ENCODE results near the gene CUL3. TPM values are rescaled to one million over a fixed set of nuclear protein-coding genes. Genes with fewer than 3 reads are reported as not detected.

Gene CUL3
- total RNA-seq, 4 donors from 2014 or later, result 94.1 to 120 (median 109) TPM

GRCh38 chr2:224573724-224574123 lies 11.4 kb downstream of the CUL3 start:
- Histone ChIP-seq H3K36me3 (no peaks in the 10 kb centered on the region), H3K4me3 (no peak overlapping the region), H3K27me3 (no peaks in the 10 kb centered on the region), H3K4me1 (peaks cover 88 to 94% of the 10 kb centered on the region in 2 donors), H3K27ac (peak overlapping the region in 1 of 4 donors; percentile 67), H3K9me3 (no peaks in the 10 kb centered on the region)
- intact Hi-C loops (cut with DNase I; ENCODE audit: low total_unique reads), result no loop called here
- DNase-seq, result no peak
- ATAC-seq, result no peak
- TF ChIP-seq CTCF (IDR thresholded peaks at IDR 0.05 in 4 of 5, conservative IDR thresholded peaks at IDR 0.05 in 1 of 5), result no peak
- TF ChIP-seq POLR2A (IDR thresholded peaks at IDR 0.05), result no peak
- in situ Hi-C loops (cut with MboI; ENCODE audit: low sequenced_read_pairs in 4 of 4), result loop anchor here in 1 of 4 donors (25.0 kb wide), 1 partner anchor 611 kb away; the partner anchor contains the start of gene MRPL44

- peaks cover 89 to 92% of the 10 kb centered on the region in 2 donors for H3K4me1 ChIP-seq
- intact Hi-C loops (cut with DNase I; ENCODE audit: low total_unique reads), result no loop called here
Observed at GRCh38 chr2:224572338-224572737, 12.8 kb downstream of the CUL3 start.

GRCh38 chr2:224570328-224570993 lies 14.7 kb downstream of the CUL3 start:
- no peak for ATAC-seq
- TF ChIP-seq CTCF (IDR thresholded peaks at IDR 0.05 in 4 of 5, conservative IDR thresholded peaks at IDR 0.05 in 1 of 5), result no peak
- no peak for TF ChIP-seq POLR2A (IDR thresholded peaks at IDR 0.05)
- no peak for DNase-seq
- in situ Hi-C loops (cut with MboI; ENCODE audit: low sequenced_read_pairs in 4 of 4) (loop anchor here in 1 of 4 donors (25.0 kb wide), 1 partner anchor 608 kb away; the partner anchor contains the start of gene MRPL44), intact Hi-C loops (cut with DNase I; ENCODE audit: low total_unique reads) (no loop called here)
- Histone ChIP-seq H3K27ac (peak overlapping the region in 3 of 4 donors; percentile 9 to 67 (median 17)), H3K9me3 (no peaks in the 10 kb centered on the region), H3K4me1 (peaks cover 77 to 80% of the 10 kb centered on the region in 2 donors), H3K36me3 (no peaks in the 10 kb centered on the region), H3K27me3 (no peaks in the 10 kb centered on the region), H3K4me3 (no peak overlapping the region)

More at GRCh38 chr2:224572338-224572737, 12.8 kb downstream of the CUL3 start:
- Histone ChIP-seq H3K27ac (peak overlapping the region; percentile 30 to 67 (median 45)), H3K9me3 (no peaks in the 10 kb centered on the region), H3K4me3 (no peak overlapping the region), H3K27me3 (no peaks in the 10 kb centered on the region), H3K36me3 (no peaks in the 10 kb centered on the region)
- peak in 1 of 2 donors; percentile 46 for DNase-seq
- peak; percentile 60 to 94 for ATAC-seq
- no peak for TF ChIP-seq POLR2A (IDR thresholded peaks at IDR 0.05)
- TF ChIP-seq CTCF (IDR thresholded peaks at IDR 0.05 in 4 of 5, conservative IDR thresholded peaks at IDR 0.05 in 1 of 5), result no peak
- in situ Hi-C loops (cut with MboI; ENCODE audit: low sequenced_read_pairs in 4 of 4), result loop anchor here in 1 of 4 donors (25.0 kb wide), 1 partner anchor 610 kb away; the partner anchor contains the start of gene MRPL44

GRCh38 chr2:224569654-224570053 lies 15.5 kb downstream of the CUL3 start:
- peak overlapping the region in 2 of 4 donors; percentile 2 to 17 for H3K27ac ChIP-seq
- DNase-seq (no peak), ATAC-seq (no peak)
- H3K27me3 ChIP-seq, result no peaks in the 10 kb centered on the region
- intact Hi-C loops (cut with DNase I; ENCODE audit: low total_unique reads), result no loop called here
- peaks cover 68 to 79% of the 10 kb centered on the region in 2 donors for H3K4me1 ChIP-seq
- H3K9me3 ChIP-seq, result no peaks in the 10 kb centered on the region
- no peaks in the 10 kb centered on the region for H3K36me3 ChIP-seq
- TF ChIP-seq CTCF (IDR thresholded peaks at IDR 0.05 in 4 of 5, conservative IDR thresholded peaks at IDR 0.05 in 1 of 5) (no peak), POLR2A (IDR thresholded peaks at IDR 0.05) (no peak)
- in situ Hi-C loops (cut with MboI; ENCODE audit: low sequenced_read_pairs in 4 of 4), result loop anchor here in 1 of 4 donors (25.0 kb wide), 1 partner anchor 607 kb away; the partner anchor contains the start of gene MRPL44
- H3K4me3 ChIP-seq, result no peak overlapping the region

All from gastrocnemius medialis (tissue), 4 donors.